NCI-H82 treated with DMSO at 0.1 percent for 48 hours (cell line): ENCODE results near the gene SNAI1.

Experiments
- DNase-seq: peaks from one replicate; lab custom pipeline; 2025; ENCODE audit not compliant: unreplicated experiment; lab: John Stamatoyannopoulos, UW

Gene SNAI1

DNA sequence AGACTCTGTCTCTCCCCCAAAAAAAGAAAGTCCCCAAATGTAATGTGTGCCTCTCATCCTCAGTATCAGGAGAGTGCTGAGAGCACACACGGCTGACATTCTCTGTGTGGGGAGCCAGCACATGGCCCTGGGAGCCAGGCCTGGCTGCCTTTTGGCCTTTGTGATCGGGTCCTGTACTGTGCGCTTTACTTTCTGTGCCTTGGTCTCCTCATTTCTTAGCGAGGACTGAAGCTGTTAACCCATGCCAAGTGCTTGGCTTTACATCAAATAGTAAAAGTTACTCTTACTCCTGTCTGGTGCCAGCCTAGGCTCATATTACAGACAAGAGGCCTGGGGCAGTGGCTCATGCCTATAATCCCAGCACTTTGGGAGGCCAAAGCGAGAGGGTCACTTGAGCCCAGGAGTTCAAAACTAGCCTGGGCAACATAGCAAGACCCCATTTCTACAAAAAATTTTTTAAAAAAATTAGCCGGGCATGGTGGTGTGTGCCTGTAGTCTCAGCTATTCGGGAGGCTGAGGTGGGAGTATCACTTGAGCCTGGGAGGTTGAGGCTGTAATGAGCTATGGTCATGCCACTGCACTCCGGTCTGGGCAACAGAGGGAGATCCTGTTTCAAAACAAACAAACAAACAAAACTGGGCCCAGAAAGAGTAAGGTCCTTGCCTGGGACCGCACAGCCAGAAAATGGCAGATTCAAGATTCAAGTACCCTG, 50.3 kb downstream of the SNAI1 start:
- no peak for DNase-seq

DNA sequence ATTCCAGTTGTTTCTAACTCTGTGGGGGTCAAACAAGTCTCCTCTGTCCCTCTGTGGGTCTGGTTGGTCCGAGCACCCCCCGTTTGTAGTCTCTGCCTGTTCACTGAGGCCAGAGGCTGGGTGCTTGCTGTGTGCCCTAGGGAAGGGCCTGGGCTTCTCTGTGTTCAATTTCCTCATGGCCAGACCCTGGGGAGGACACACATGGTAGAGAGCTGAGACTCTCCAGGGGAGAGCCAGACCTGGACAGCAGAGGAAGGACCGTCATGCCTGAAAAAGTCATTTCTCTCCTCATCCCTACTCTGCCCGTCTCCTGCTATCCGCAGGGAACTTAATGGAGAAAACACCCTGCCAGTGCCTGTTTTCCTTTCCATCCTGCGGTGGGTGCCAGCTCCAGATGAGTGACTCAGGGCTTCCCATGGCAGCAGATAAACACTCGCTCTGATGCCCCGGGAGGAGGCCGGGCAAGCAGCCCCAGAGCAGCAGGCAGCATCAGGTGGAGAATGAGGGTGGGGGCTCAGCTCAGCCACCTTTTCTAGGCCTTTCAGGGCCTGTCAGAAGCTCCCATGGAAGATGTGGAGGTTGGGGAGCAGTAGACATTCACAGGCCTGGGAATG, 51.9 kb downstream of the SNAI1 start:
- no peak for DNase-seq

DNA sequence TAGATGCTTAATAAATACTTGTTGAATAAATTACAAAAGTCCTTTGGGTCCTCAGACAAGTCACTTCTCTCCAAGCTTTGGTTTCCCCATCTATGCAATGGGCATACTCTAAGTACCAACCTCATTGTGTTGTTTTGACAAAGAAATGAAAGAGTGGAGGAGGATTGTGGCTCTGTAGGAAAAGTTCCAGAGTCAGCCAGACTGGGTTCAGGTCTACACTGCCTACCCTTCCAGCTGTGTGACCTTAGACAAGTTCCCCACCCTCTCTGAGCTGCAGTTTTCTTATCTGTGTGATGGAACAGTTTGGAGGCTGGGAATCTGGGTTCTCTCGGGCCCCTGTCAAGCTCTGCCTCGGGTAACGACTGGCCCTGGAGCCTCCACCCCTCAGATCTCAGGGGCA, 53.9 kb downstream of the SNAI1 start:
- no peak for DNase-seq

DNA sequence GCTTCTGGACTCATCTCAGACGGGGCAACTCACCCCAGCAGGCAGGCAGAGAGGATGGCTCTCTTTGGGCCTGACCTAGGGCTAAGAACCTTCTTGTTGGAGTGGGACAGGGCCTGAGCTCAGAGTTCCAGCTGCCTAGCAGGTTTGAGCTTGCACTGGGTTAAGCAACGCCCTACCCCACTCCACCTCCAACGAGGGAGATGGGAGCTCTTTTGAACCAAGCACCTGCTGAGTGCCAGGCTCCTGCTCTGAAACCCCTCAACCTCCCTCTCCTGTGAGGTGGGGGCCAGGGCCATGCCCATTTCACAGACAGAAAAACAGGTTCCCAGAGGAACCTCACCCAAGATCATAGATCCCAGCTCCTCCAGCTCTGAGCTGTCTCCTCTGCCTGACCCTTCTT, 54.3 kb downstream of the SNAI1 start:
- no peak for DNase-seq

DNA sequence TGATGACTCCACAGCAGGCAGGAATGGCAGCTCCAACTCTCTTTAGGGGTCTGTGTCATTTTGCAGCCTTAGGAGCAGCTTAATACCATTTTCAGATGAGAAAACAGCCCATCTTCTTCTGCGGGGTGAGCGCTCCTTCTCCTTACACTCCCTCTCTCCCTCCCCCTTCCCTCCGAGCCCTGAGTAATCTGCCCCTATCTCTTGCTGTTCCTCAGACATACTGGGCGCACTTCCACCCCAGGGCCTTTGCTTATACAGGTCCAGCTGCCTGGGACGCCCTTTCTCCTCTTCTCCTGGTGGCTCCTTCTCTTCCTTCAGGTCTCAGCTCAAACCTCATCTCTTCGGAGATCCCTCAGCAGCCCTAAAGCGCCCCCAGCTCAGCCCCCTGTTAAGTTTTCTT, 54.8 kb downstream of the SNAI1 start:
- no peak for DNase-seq

DNA sequence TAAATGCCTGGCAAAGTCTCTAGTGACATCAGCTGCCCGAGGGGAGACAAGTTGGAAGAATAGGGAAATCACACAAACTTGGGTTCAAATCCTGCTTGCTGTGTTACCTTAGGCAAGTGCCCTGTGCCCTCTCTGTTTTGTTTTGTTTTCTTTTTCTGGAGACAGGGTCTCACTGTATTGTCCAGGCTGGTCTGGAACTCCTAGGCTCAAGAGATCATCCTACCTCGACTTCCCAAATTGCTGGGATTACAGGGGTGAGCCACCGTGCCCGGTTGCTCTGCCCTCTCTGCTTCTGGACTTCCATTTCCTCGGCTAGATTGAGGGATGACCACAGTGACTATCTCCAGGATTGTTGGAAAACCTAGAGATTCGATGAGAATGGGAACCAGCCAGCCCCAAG, 55.4 kb downstream of the SNAI1 start:
- DNase-seq: no peak
